Raji (cell line): ENCODE measurements around the gene OTULINL.

ENCODE experiments used
- POLR2A ChIP-seq: IDR thresholded peaks from 2 replicates; pipeline ENCODE4 v1.6.1; 2011; ENCODE audit warnings: low read depth, low read length, control low read depth; ENCODE audit not compliant: insufficient read depth

OTULINL gene

GRCh38 chr5:14581106-14581890 lies at the start of gene OTULINL:
Gene OTULINL, plus strand, starts transcription at chr5:14581792. Its CDS starts 103 bp downstream, at chr5:14581895.
- TF ChIP-seq POLR2A = no peak

- TF ChIP-seq POLR2A = no peak
These were observed 49.4 kb upstream of the OTULINL start for GRCh38 chr5:14532180-14532579.

GRCh38 chr5:14534773-14535172 lies 46.8 kb upstream of the OTULINL start:
- no peak for TF ChIP-seq POLR2A

GRCh38 chr5:14545308-14545707 lies 36.3 kb upstream of the OTULINL start:
- TF ChIP-seq POLR2A = no peak

GRCh38 chr5:14545862-14546261 lies 35.7 kb upstream of the OTULINL start:
- TF ChIP-seq POLR2A = no peak

GRCh38 chr5:14547666-14548065 lies 33.9 kb upstream of the OTULINL start:
- no peak for TF ChIP-seq POLR2A

- TF ChIP-seq POLR2A = no peak
These were observed 30.4 kb upstream of the OTULINL start for GRCh38 chr5:14551211-14551610.

- no peak for TF ChIP-seq POLR2A
These were observed 29.6 kb upstream of the OTULINL start for GRCh38 chr5:14552017-14552416.

GRCh38 chr5:14556015-14556414 lies 25.6 kb upstream of the OTULINL start:
- no peak for TF ChIP-seq POLR2A

GRCh38 chr5:14557203-14557770 lies 24.3 kb upstream of the OTULINL start:
- no peak for TF ChIP-seq POLR2A

GRCh38 chr5:14557791-14558415 lies 23.7 kb upstream of the OTULINL start:
- TF ChIP-seq POLR2A = no peak

- no peak for TF ChIP-seq POLR2A
These were observed 21.4 kb upstream of the OTULINL start for GRCh38 chr5:14560091-14560595.

- no peak for TF ChIP-seq POLR2A
These were observed 19.9 kb upstream of the OTULINL start for GRCh38 chr5:14561741-14562140.

GRCh38 chr5:14568333-14568732 lies 13.3 kb upstream of the OTULINL start:
- no peak for TF ChIP-seq POLR2A

- no peak for TF ChIP-seq POLR2A
These were observed 11.5 kb upstream of the OTULINL start for GRCh38 chr5:14569948-14570691.
